Measurements from ENCODE around the gene ERMARD. TPM values are rescaled to one million over a fixed set of nuclear protein-coding genes. Genes with fewer than 3 reads are reported as not detected.

Gene ERMARD
- total RNA-seq, 2 experiments from 2014 or later = 23.2 to 42.3 TPM

DNA sequence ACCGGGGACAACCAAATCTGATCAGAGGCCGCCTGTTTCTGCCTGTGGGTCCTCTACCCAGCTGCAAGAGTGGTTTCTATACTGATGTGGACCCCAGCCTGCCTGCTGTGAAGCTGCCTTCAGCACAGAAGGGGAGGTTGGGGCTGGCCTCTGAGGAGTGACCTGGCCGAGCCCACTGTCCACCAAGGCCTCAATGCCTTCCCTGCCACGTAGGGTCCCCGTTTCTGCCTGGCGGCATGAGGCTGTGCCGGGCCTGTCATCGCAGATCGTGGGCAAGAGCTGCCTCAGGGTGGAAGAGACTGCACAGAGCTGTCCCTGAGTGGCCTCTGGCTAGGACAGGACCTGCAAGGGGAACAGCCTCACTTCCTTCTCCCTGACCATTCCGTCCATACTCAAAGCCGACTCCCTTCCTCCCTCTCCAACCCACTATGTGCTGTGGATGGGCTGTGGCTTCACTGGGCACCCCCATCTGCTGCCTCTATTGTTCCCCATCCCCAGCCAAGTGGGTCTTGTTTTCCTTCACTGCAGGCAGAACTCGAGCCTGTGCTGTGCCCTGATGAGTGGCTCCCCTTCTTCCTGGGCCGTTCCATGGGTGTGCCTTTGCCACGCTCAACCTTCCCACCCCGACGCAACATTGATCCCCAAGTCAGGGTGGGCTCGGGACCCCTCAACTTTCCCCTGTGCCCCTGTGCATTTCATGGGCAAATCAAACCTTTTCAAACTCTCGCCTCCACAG lies 60.3 kb downstream of the ERMARD start:
- BruUV-seq (replicated peaks) = no TSS peak
- TF ChIP-seq CTCF (conservative IDR thresholded peaks at IDR 0.05; ENCODE audit: low read length) (no peak), EZH2phosphoT487 (IDR thresholded peaks at IDR 0.05; ENCODE audit: borderline replicate concordance, low read depth, low read length) (no peak)
- intact Hi-C loops (cut with micrococcal nuclease; ENCODE audit: unreplicated experiment) = no loop called here

GRCh38 chr6:169812257-169812644 lies 60.8 kb downstream of the ERMARD start:
- POLR2A ChIA-PET = interaction anchor here (1.2 kb wide), 1 partner anchor 9 kb away, joined by 3 read pairs; no protein-coding TSS in a partner anchor
- CTCF ChIA-PET (ENCODE audit: unreplicated experiment) = no interaction called here

More for the DNA sequence above, 60.3 kb downstream of the ERMARD start:
- H3K4me3 ChIP-seq (ENCODE audit: low read depth, low read length, poor library complexity, severe bottlenecking) = no peak overlapping the region
- DNase-seq (ENCODE audit: low spot score) = no peak
- H2AFZ ChIP-seq (ENCODE audit: low read length) = no peak overlapping the region
- no peaks in the 10 kb centered on the region for H3K79me2 ChIP-seq (ENCODE audit: insufficient read depth, low read depth, low read length)
- 0 out of 2 replicates have a peak, but pooled peaks cover 11% of the 10 kb centered on the region for H3K9me3 ChIP-seq (ENCODE audit: low read length)
- no peaks in the 10 kb centered on the region; the same call in 1 of the 2 replicates for H3K36me3 ChIP-seq (ENCODE audit: insufficient read depth, low read length)
- no peaks in the 10 kb centered on the region for H3K9me2 ChIP-seq (ENCODE audit: insufficient read depth, low read length)
- no peaks in the 10 kb centered on the region for H4K20me1 ChIP-seq (ENCODE audit: insufficient read depth, low read length)
- ChIA-PET CTCF (ENCODE audit: unreplicated experiment) (no interaction called here), POLR2A (interaction anchor here (1.2 kb wide), 1 partner anchor 8 kb away, joined by 3 read pairs; no protein-coding TSS in a partner anchor)
- H3K4me2 ChIP-seq (ENCODE audit: low read length) = no peak overlapping the region
- H3K27ac ChIP-seq (ENCODE audit: low read depth, low read length, poor library complexity, severe bottlenecking) = no peak overlapping the region
- H3K4me1 ChIP-seq (ENCODE audit: insufficient read depth, low read length, poor library complexity, severe bottlenecking) = no peaks in the 10 kb centered on the region

More at GRCh38 chr6:169812257-169812644, 60.8 kb downstream of the ERMARD start:
- TF ChIP-seq EZH2phosphoT487 (IDR thresholded peaks at IDR 0.05; ENCODE audit: borderline replicate concordance, low read depth, low read length) (no peak), CTCF (conservative IDR thresholded peaks at IDR 0.05; ENCODE audit: low read length) (no peak)
- Histone ChIP-seq H3K4me3 (ENCODE audit: low read depth, low read length, poor library complexity, severe bottlenecking) (no peak overlapping the region), H3K79me2 (ENCODE audit: insufficient read depth, low read depth, low read length) (no peaks in the 10 kb centered on the region), H3K4me2 (ENCODE audit: low read length) (no peak overlapping the region), H2AFZ (ENCODE audit: low read length) (no peak overlapping the region), H3K27ac (ENCODE audit: low read depth, low read length, poor library complexity, severe bottlenecking) (no peak overlapping the region), H3K9me3 (ENCODE audit: low read length) (0 out of 2 replicates have a peak, but pooled peaks cover 11% of the 10 kb centered on the region), H4K20me1 (ENCODE audit: insufficient read depth, low read length) (no peaks in the 10 kb centered on the region), H3K9me2 (ENCODE audit: insufficient read depth, low read length) (no peaks in the 10 kb centered on the region), H3K36me3 (ENCODE audit: insufficient read depth, low read length) (no peaks in the 10 kb centered on the region; the same call in 1 of the 2 replicates), H3K4me1 (ENCODE audit: insufficient read depth, low read length, poor library complexity, severe bottlenecking) (no peaks in the 10 kb centered on the region)
- DNase-seq (ENCODE audit: low spot score) = no peak
- intact Hi-C loops (cut with micrococcal nuclease; ENCODE audit: unreplicated experiment) = no loop called here
- BruUV-seq (replicated peaks) = no TSS peak
